ENCODE data around the gene PAK5.

Gene PAK5

GRCh38 chr20:9741996-9742395, 96.9 kb downstream of the PAK5 start:
- TF ChIP-seq, protein P1, sequence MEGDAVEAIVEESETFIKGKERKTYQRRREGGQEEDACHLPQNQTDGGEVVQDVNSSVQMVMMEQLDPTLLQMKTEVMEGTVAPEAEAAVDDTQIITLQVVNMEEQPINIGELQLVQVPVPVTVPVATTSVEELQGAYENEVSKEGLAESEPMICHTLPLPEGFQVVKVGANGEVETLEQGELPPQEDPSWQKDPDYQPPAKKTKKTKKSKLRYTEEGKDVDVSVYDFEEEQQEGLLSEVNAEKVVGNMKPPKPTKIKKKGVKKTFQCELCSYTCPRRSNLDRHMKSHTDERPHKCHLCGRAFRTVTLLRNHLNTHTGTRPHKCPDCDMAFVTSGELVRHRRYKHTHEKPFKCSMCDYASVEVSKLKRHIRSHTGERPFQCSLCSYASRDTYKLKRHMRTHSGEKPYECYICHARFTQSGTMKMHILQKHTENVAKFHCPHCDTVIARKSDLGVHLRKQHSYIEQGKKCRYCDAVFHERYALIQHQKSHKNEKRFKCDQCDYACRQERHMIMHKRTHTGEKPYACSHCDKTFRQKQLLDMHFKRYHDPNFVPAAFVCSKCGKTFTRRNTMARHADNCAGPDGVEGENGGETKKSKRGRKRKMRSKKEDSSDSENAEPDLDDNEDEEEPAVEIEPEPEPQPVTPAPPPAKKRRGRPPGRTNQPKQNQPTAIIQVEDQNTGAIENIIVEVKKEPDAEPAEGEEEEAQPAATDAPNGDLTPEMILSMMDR (IDR thresholded peaks at IDR 0.05; ENCODE audit: insufficient read depth, missing control alignments) = no peak
- DNase-seq (ENCODE audit: insufficient read length, low spot score) = no peak
- no peak for FAIRE-seq

DNA sequence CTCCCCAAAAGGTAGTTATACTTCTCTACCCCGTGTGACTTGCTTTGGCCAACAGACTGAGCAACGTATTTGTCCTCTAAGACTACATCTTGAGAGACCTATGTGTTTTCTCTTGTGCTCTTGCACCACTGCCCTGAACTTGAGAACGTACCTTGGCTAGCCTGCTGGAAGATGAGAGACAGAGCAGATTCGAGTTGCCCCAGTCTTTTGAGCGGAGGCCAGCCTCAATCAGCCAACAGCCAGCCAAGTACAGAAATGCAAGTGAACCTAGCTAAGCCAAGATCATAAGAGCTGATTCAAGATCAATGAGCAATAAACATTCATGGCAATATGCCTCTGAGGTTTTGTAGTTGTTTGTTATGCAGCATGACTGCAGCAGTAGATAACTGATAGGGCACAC, 98.4 kb downstream of the PAK5 start:
- FAIRE-seq (no peak), DNase-seq (ENCODE audit: insufficient read length, low spot score) (no peak)
- TF ChIP-seq, protein P1 (IDR thresholded peaks at IDR 0.05; ENCODE audit: insufficient read depth, missing control alignments) = no peak

DNA sequence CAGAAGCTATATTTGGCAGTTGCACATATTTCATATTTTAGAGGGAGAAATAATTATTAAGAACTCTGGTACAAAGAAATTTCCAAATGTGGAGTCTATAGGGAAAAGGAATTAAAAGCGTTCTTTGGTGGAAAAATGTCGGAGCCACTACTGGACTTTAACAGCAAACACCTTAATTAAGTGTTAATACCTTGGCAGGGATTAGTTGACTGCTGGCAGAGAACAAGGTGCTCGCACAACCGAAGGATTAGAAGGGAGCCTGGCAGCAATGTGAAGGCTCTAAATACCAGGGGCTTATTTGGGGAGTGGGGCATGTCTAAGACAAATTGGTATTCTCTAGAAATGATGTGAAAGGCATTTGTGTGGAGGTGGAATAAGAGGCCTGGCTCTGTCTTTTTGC, 98.9 kb downstream of the PAK5 start:
- FAIRE-seq (no peak), DNase-seq (ENCODE audit: insufficient read length, low spot score) (no peak)
- TF ChIP-seq, protein P1 (IDR thresholded peaks at IDR 0.05; ENCODE audit: insufficient read depth, missing control alignments) = no peak

- TF ChIP-seq, protein P1 (IDR thresholded peaks at IDR 0.05; ENCODE audit: insufficient read depth, missing control alignments) = no peak
- no peak for DNase-seq (ENCODE audit: insufficient read length, low spot score)
- FAIRE-seq = no peak
These were observed 102.5 kb downstream of the PAK5 start for GRCh38 chr20:9736373-9736772.

GRCh38 chr20:9723501-9724202, 115.2 kb downstream of the PAK5 start:
- no peak for FAIRE-seq
- TF ChIP-seq, protein P1 (IDR thresholded peaks at IDR 0.05; ENCODE audit: insufficient read depth, missing control alignments) = no peak
- no peak for DNase-seq (ENCODE audit: insufficient read length, low spot score)

DNA sequence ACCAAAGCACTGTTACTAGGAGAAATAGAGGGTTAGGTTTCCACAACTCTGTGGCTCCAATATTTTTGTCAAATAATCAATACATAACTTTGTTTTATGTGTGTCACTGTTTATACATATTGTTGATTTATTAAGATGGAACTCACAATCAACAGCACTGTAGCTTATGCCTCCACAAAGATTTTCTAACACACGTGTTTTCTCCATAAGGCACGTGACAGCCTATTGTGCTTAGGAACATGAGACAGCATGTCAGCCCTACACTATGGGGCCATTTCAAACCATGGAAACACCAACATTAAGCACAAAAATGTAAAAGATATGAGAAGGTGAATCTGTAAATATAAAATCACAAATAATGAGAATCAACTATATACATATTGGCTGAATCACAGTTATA, 127.0 kb downstream of the PAK5 start:
- FAIRE-seq = no peak
- TF ChIP-seq, protein P1 (IDR thresholded peaks at IDR 0.05; ENCODE audit: insufficient read depth, missing control alignments) = no peak

DNA sequence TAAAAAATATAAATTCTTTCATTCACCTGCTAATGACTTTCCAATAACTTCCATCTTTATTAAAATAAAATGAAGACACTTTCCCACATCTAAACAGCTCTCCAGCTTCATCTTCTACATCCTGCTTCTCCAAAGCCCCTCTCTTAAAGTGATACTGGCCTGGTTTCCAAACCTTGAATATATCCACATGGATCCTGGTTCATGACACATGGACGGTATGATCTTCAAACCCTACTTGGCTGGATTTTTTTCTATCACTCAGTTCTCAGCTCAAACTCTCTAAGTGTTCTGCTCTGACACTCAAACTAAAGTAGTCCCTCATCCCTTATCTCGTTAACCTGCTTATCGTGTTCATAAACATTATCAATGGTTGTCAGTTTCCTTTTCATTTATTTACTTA, 128.2 kb downstream of the PAK5 start:
- TF ChIP-seq, protein P1 (IDR thresholded peaks at IDR 0.05; ENCODE audit: insufficient read depth, missing control alignments) = no peak
- no peak for DNase-seq (ENCODE audit: insufficient read length, low spot score)
- FAIRE-seq = no peak

More for the DNA sequence above, 127.0 kb downstream of the PAK5 start:
- DNase-seq (ENCODE audit: insufficient read length, low spot score) = no peak
